Activated CD4-positive, CD25-positive, alpha-beta regulatory T cell treated with anti-CD3 and anti-CD28 coated beads, Interleukin-2, amount 50 U/mL, for 24 hours (primary cell): ENCODE results near the gene RCE1.

ENCODE experiments used
- ATAC-seq, 2 donors: fragments of 150-1000 bp; cut with Tn5 transposase; one replicate each; pipeline ENCODE4 v1.10.0; 2021; ENCODE audit warnings: mild to moderate bottlenecking in 1 of 2, moderate library complexity in 1 of 2

Gene RCE1

DNA sequence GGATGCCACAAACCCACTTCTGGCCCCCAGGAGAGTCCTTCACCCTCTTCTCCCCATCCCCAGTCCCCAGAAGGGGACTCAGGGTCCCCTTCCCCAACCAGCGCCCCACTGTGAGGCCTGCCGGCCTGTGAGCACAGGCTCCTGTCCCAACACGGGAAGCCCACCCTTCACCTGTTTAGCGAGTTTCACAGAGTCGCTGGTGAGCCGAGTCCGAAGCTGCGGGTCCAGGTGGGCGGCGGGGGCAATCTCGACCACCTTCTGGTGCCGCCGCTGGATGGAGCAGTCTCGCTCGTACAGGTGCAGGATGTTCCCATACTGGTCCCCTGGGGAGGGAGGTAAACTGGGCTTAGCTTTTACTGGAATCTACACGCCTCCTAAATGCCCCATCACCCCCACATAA is 26.9 kb downstream of the RCE1 start:
- no peak for ATAC-seq

DNA sequence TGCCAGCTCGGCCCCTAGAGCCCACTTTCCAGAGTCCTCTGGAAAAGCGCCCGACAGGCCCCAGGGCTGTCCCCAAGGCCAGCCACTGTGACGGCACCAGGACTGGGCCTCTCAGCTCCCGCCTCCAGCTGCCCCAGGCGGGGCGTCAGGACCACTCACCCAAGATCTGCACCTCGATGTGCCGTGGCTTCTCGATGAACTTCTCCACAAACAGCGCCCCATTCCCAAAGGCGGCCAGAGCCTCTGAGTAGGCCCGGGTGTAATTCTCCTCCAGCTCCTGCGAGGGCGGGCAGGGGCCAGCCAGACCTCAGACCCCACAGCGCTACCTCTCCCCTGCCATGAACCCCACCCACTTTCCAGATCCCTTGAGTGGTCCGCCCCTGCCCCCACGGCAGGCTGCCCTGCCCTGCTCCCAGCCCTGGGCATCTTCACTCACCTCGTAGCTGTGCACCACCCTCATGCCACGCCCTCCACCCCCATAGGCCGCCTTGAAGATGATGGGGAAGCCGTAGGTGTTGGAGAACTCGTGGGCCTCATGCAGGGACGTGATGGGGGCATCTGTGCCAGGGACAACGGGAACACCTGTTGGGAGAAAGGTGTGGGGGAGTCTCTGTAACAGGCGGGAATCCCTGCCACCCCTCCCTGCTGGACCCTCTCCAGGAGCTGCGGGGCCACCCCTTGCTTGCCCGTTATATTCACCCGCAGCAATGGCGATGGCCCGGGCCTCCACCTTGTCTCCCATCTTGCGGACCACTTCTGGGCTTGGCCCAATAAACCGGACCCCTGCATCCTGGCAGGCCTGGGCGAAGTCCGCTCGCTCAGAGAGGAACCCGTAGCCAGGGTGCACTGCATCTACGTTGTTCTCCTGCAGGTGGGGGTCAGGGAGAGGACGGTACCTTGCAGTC is 27.6 kb downstream of the RCE1 start:
- no peak for ATAC-seq

DNA sequence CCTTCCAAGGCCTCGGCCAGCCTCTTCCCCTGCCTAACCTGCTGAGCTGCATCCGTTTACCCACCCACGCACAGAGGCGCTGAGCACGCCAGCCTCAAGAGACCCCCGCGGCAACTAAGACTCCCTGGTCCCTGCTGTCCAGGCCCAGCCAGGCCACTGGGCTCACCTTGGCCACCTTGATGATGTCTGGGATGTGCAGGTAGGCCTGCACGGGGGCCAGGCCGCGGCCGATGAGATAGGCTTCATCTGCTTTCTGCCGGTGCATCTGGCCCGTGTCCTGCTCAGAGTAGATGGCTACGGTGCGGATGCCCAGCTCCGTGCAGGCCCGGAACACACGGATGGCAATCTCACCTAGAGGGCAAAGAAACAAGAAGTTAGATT is 28.3 kb downstream of the RCE1 start:
- ATAC-seq = no peak

DNA sequence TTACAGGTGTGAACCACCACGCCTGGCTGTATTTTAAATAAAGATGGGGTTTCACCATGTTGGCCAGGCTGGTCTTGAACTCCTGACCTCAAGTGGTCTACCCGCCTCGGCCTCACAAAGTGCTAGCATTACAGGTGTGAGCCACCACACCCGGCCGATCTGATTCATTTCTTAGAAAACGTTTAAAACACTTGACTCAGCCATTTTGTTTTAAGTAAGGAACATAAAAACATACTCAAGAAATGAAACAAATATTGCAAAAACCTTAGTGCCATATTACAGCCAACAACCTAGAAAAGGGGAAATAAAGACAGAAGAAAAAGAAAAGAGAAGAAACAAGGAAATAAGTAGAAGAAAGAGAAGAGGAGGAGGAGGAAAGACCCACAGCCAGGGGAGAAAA is 31.0 kb downstream of the RCE1 start:
- ATAC-seq = no peak

DNA sequence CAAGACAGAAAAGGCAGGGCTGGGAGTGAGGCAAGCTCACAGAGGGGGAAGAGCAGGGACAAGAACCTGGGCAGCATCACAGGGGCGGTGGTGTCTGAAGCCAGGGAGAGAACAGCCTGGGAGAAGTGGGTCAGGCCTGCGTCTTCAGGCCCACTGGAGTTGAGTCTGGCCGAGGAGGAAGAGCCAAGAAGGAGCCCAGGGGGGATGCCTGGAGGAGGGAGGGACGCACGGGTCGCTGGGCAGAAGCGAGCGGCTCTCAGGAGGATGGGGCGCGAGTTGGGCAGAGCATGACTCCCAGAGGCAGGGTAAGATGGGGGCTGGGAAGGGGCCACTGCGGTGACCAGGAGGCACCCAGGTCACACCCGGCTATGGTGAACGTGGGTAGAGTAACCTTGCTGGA is 32.1 kb downstream of the RCE1 start:
- ATAC-seq = no peak

DNA sequence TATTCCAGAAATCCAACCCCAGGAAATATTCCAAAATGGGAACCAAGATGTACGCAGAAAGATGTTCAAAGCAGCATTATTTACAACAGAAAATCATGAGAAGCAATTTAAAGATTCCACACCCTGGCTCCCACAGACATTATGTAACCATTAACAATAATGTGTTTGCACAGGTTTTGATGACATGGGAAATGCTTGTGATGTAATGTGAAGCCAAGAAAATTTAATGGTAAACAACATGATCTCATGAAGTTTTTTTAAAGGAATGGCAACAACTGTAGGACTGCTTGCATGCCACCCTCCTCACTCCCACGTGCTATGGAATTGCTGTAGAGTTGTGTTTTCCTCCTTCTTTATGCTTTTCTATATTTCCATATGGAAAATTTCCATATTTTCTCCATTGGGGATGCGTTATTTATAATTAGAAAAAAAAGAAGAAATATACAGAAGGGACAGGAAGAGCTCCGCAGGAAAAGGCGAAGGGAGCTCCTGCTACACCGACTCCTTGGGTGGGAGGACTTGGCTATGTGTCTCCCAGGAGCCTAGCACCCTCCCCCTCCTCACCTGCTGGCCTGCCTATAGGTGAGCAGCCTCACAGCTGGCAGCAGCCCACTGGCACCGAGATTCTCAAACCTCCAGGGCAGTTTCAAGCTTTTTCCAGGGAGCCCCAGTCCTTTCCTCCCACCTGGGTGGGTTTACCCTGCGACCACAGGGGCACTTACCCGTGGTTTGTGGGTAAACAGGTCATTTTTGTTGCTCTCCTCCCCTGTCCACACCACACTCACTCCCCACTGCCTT is 34.5 kb downstream of the RCE1 start:
- no peak for ATAC-seq

DNA sequence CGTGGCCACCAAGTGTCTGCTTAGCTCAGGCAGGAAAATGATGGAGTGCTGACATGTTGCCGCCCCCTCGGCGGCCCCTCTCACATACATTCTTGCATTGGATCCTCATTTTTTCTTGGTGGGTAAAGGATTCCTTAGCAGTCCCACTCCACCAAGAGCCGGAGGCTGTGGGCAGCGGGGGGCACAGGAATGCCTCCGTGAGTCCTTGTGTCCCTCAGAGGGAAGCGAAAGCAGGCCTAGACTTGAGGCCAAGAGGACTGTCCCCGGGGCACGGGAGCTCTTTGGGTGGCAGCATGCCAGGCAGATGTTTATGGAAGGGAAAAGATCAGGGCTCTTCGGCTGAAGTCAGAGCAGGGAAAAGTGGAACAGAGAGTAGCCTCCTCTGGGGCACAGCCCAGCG is 35.2 kb downstream of the RCE1 start:
- no peak for ATAC-seq

DNA sequence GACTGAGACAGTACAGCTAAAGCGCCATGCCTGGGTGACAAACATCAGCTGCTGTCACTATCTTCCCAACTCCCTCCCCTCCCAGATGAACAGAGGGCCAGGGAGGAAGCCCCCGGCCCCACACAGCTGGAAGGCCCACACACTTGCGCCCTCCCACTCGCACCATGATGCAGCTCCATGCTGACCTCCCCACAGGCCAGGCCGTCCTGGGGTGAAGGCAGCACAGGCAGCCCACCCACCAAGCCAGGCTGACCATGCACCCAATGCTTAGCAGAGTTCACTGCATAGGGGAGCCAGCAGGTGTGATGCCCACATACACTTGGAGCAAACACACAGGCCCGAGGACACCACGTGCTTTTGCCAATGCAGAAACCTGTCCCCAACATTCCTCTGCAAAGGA is 35.8 kb downstream of the RCE1 start:
- ATAC-seq = no peak

DNA sequence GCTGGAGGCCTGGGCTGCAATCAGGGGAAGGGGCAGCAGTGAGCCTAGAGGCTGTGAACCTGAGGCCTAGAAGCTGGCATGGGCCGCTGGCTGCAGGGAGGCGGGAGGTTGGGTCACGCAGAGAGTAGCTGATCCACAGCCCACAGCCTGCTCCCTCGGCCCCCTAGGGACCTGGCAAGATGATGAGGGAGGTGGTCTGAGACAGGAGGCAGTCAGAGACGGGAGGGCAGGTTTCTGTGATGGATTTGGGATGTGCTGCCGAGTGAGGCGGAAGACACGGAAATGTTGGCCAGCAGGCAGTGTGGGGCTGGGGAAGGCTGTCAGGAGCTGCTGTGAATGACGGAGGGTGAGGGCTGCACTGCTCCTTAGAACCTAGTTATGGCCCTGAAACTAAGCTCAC is 36.3 kb downstream of the RCE1 start:
- no peak for ATAC-seq

DNA sequence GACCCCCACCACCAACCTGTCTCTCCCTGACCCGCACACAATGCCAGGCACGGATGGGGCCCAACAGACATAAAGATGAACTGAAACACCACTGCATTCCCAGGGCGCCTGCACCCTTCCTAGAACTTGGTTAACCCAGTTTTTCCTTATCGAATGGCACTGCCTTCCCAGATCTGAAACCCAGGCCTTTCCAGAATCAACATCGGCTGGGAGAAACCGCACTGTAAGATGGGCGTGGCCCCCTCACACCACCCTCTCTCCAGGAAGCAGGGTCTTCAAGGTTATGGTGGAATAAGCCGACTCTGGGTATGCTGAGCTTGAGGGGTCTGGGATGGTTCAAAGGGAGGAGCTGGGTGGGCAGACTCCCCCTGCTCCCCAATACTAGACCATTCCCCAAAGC is 36.8 kb downstream of the RCE1 start:
- ATAC-seq = no peak

DNA sequence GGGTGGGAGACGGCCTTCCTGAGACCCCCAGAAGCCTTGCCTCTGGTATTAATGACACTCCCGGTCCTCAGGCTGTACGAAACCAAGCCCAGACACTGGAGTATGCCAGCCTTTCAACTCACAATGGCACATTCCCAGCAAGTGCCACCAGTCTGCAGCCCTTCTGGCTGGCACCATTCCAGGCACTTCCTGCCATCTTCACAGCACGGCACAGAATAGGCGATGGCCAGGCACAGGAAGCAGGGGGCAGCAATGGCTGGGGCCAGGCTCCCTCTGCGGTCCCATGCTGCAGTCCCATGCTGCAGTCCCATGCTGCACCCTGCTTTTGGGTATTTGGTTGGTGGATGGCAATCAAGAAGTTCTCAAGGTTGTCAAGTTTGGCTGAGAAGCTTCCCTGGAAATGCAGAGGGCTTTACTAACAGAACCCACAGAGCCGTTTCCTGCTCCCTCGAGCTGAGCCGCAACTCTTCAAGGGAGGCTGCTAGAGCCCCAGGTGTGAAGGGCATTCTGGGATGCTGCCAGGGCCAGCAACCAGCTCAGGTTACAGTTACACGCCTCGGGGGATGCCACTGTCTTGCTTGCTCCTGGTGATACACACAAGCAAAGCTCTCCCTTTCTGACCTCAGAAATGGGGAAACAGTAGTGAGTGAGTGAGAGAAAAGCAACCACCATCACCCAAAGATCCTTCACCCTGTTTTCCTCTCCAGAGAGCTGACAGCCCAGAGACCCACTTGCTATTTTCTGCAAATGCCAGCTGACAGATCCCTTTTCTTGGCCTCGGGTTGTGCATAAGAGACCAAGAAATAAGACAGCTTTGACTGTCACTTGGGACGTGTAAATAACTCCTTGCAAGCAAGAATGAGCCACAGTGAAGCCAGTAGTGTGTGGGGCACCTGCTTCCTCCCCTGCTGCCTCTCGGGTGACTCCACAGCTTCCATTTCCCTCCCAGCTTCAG is 37.5 kb downstream of the RCE1 start:
- no peak for ATAC-seq

DNA sequence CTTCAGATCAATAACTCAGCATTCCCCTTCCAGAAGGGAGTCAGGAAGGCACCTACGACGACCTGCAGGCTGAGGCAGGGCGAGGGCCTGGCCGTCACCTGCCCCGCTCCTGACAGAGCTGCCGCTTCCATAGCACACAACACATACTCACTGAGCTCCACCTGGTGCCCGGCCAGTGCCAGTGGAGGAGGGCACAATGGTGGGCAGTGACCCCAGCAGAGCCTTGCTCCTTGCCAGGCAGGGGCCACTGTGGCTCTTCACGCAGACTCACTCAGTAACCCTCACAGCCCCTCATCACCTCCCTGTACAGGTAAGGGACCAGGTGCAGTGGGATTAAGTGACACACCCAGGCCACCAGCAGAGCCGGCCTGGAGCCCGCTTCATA is 38.2 kb downstream of the RCE1 start:
- no peak for ATAC-seq

DNA sequence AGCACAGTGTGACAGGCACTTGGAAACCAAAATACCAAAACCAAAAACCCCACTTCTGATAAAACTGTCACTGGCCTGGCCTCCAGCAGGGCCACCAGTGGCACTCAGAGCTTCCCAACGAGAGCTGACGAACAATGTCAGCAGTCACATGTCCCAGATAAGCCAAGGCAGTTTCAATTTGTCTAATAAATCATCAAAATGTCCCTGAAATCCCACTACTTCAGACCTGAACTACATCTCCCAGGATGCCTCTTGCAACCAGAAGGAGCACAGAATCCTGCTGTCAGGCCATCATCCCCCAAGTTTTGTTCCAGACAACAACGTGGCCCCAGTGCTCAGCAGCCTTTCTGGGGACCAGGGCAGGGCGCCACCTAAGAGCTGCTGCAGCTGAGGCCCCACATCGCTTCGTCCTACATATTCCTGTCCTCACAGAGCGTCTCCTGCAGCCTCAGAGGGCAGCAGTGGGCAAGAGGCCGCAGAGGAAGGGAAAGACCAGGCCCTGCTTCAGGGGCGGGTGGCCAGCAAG is 38.7 kb downstream of the RCE1 start:
- ATAC-seq = no peak

DNA sequence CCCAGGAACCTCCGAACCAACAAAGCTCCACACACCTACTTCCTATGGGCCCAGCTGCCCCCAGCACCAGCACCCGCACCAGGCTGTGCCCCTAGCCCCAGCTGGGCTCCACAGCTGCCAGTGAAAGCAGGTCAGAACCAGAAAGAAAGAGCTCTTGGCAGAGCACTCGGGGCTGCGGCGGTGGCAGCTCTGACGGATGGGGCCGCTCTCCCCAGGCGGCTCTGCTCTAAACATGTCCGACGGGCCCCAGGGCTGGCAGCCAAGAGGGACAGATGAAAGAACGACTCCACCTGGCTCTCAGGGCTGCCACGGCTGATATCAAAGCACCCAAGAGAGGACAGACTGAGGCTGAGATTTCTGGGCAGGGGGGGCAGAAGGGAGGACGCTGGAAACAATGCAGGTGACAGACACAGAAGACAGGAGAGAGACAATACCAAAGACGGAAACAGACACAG is 39.3 kb downstream of the RCE1 start:
- no peak for ATAC-seq

DNA sequence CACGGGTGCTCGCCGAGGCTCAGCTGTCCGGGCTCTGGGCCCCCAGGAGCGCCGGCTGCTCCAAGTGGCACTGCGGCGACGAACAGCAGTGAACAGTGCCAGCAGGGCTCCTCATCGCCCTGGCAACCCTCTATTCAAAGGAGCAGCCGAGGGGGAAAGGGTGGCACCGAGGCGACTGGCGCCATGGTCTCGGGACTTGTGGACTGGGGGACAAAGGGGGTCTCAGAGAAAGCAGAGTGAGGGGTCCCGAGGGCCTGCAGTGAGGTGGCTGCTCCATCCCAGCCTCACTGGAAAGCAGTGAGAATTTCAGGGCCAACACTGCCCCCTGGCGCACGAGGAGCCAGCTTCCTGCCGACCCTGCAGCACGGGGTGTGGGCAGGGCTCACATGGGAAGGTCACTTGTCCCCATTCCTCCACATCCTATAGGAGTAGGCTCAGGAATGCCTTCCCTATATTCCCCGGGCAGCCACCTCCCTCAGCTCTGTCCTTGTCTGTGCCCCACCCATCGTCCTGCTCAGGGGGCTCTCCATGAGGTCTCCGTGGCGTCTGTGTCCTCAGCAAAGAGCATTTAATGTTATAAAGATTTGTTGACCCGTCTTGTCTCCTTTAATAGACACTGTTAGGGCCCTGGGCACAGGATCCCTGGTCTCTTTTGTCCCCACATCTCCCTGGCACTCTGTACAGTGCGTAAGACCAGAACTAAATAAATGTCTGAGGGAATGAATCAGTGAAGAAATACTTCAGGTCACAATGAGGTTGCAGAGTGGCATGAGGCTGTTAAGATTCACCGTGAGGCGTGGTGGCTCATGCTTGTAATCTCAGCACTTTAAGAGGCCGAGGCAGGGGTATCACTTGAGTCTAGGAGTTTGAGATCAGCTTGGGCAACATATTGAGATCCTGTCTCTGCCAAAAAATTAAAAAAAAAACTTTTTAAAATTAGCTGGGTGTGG is 40.0 kb downstream of the RCE1 start:
- peak; percentile 61 to 73 for ATAC-seq

DNA sequence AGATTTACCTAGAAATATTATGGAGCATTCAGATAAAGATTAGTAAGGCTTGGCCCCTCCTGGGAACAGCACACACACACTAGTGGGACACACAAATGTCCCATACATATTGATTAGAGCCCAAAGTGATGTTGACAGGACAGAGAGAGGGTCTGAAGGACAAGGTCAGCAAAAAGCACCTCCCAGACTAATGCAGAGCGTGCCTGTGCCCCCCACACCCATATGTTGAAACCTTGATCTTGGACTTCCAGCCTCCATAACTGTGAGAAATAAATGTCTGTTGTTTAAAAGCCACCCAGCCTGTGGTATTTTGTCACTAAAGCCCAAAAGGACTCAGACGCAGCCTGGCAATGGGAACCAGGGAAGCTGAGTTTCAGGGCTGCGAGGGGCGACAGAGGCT is 41.2 kb downstream of the RCE1 start:
- ATAC-seq = no peak

DNA sequence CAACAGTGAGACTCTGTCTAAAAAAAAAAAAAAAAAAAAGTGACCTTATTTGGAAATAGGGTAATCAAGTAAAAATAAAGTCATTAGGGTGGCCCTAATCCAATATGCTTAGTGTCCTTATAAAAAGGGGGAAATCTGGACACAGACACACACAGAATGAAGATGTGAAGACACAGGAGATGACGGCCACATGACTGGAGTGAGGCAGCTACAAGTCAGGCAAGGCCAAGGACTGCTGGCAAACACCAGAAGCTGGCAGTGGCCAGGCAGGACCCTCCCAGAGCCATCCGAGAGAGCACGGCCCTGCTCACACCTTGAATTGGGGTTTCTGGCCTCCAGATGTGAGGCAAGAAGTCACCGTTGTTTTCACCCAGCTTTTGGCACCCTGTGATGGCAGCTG is 42.2 kb downstream of the RCE1 start:
- no peak for ATAC-seq

DNA sequence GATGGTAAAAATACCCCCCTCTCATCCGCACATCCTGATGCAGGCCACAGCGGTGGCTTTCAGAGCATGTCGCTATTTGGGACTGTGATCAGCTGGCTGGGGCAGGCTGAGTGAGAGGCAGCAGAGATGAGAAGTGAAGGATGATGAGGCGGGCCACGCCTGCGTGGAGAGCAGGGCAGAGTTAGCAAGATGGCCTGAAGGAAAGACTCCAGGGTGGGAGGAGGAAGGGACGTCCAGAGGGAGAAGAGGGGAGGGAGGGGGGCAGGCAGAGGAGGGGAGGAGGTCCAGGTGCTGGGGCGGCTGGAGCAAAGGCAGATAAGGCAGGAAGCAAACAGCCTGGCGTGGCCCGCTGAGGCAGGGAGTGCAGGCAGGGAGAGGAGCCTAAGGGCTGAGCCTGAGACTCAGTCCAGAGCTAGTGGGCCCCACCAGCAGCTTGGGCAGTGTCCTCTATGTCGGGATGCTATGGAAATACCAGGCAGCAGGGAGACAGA is 42.8 kb downstream of the RCE1 start:
- ATAC-seq = no peak

DNA sequence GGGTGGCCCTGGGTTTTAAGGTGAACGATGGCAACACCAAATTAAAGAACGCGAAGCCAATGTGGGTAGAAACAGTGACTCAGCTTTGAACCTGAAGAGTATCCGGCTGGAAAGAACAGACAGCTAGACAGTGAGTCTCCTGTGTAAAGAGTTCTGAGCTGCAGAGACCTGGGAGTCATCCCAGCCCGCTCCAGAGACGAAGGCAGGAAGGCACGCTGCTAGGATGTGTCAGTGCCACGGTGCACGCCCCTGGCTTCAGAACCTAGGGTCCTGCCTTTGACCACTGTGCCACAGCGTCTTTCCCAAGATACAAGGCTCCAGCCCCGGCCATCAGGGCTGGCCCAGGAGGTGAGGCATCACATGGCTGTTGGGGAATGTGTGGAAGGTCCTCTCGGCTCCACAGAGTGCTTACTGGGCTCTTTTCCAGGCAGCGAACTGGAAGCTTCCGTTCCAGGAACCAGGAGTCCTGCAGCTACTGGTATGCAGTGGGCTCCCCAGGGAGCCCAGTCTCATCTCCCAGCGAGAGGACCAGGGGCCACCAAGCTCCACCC is 43.5 kb downstream of the RCE1 start:
- no peak for ATAC-seq

DNA sequence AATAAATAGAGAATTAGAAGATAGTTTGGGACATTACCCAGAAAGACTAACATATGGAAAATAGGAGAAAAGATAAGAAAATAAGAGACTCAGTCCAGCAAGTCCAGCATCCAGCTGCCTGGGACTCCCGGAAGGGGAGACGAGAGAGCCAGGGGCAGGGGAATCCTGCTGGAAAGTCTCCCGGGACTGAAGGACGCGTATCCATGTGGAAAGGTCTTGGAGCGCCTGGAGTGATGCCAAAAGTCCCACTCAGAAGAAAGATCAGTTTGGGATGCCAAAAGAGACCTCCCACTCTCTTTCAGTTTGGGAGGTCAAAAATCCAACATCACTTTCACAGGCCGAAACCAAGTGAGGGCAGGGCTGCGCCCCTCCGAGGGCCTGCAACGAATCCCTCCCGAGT is 44.3 kb downstream of the RCE1 start:
- ATAC-seq = no peak

DNA sequence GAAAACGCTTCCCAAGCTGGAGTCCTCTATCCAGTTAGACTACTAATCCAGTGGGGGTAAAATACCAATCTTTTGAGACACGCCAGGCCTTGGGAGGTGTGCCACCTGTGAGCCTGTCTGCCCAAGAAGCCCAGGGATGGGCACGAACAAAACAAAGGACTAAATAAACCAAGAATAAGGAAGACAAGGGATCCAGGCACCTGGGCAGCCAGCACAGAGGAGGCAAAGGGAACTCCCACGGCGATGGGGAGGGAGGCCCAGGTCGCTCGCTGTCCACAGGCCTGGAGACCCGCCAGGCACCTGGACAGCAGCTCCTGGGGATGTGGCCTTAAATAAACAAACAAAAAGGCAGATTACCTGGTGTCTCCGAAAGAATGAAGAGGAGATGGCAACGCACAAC is 45.0 kb downstream of the RCE1 start:
- no peak for ATAC-seq
